Panc1 (cell line): ENCODE measurements around the gene ZC3H11A. TPM values are rescaled to one million over a fixed set of nuclear protein-coding genes. Genes with fewer than 3 reads are reported as not detected.
"Not testable (repeated sequence)": the region's sequence is repeated elsewhere in the genome, so short reads cannot be mapped to it uniquely, and the experiment has no call there.

Experiments used
- ATAC-seq: fragments of 200-7000 bp; cut with Tn5 transposase; 2 replicates; pipeline ENCODE4 v1.9.1; 2020; ENCODE audit warnings: mild to moderate bottlenecking, moderate library complexity
- BruUV-seq: library from RNA; stranded (reverse); fragments of 400-500 nt; replicated peaks from 2 replicates; lab custom pipeline; 2021; lab: Mats Ljungman, UMichigan
- CTCF ChIA-PET: fragments of 300-600 bp; sonication (Branson Sonifier 250); formaldehyde crosslinking; loops from one replicate; lab custom pipeline; 2022; ENCODE audit warnings: antibody characterized with exemption; lab: Charles Lee
- POLR2A ChIA-PET: fragments of 300-600 bp; sonication (Branson Sonifier 250); formaldehyde crosslinking; loops from one replicate; lab custom pipeline; 2022; ENCODE audit warnings: antibody characterized with exemption; lab: Charles Lee
- DNase-seq: peaks from one replicate; pipeline ENCODE4 v3.0.0-alpha.2; 2010; ENCODE audit warnings: low read depth, low spot score
- H3K27ac ChIP-seq: 2 replicates; pipeline ENCODE4 v1.5.1; 2011; ENCODE audit warnings: mild to moderate bottlenecking, low read length, inconsistent platforms
- H3K27me3 ChIP-seq: fragments of 200-500 bp; sonication (Bioruptor generic); 2 replicates; pipeline ENCODE4 v1.6.0; 2014; ENCODE audit warnings: low read length, inconsistent platforms; ENCODE audit not compliant: control insufficient read depth, insufficient read depth
- H3K36me3 ChIP-seq: fragments of 200-500 bp; sonication (Bioruptor generic); 2 replicates; pipeline ENCODE4 v1.5.1; 2014; ENCODE audit warnings: inconsistent platforms, mild to moderate bottlenecking, low read length, moderate library complexity; ENCODE audit not compliant: control insufficient read depth, insufficient read depth
- H3K4me1 ChIP-seq: 2 replicates; pipeline ENCODE4 v1.5.1; 2011; ENCODE audit warnings: inconsistent platforms, mild to moderate bottlenecking, low read length, moderate library complexity; ENCODE audit not compliant: control insufficient read depth, insufficient read depth
- H3K4me3 ChIP-seq, 2 experiments: 2 replicates each; pipeline ENCODE4 v1.5.1; 2011 to 2012; ENCODE audit warnings: low read depth in 2 of 2, low read length in 2 of 2, mild to moderate bottlenecking in 2 of 2, inconsistent platforms in 1 of 2, moderate library complexity in 1 of 2
- H3K9me3 ChIP-seq: fragments of 200-500 bp; sonication (Bioruptor generic); 2 replicates; pipeline ENCODE4 v1.5.1; 2014; ENCODE audit warnings: low read depth, mild to moderate bottlenecking, inconsistent platforms, low read length, moderate library complexity; ENCODE audit not compliant: control insufficient read depth, insufficient read depth
- POLR2AphosphoS5 ChIP-seq: IDR thresholded peaks from 2 replicates; pipeline ENCODE4 v1.6.1; 2012; ENCODE audit warnings: mild to moderate bottlenecking, low read depth, low read length, moderate library complexity
- SIN3A ChIP-seq: IDR thresholded peaks from 2 replicates; pipeline ENCODE4 v1.6.1; 2012; ENCODE audit warnings: low read depth, mild to moderate bottlenecking, low read length, moderate library complexity, borderline replicate concordance; ENCODE audit not compliant: insufficient read depth
- TCF7L2 ChIP-seq: IDR thresholded peaks from 2 replicates; pipeline ENCODE4 v1.6.1; 2011; ENCODE audit warnings: mild to moderate bottlenecking, low read depth, low read length, inconsistent platforms
- in situ Hi-C: cut with HindIII; loops from 2 replicates; pipeline ENCODE4 v1.10.0; 2016; ENCODE audit warnings: low sequenced_read_pairs, low pct_unique_long_range_greater_than_20kb
- intact Hi-C: fragments of 100-400 bp; cut with micrococcal nuclease; formaldehyde crosslinking; loops from one replicate; pipeline ENCODE4 v1.10.0; 2022; ENCODE audit not compliant: unreplicated experiment
- total RNA-seq: library from RNA; stranded (reverse); gene quantifications from one replicate; pipeline ENCODE4 v1.2.1, GENCODE V29; 2021; ENCODE audit not compliant: unreplicated experiment
- TF ChIP-seq, protein P1 (sequence below): fragments of 450-650 bp; IDR thresholded peaks from 2 replicates; pipeline ENCODE4 v1.5.1; 2017; ENCODE audit warnings: mild to moderate bottlenecking
- TF ChIP-seq, protein P2 (sequence below), 2 experiments: IDR thresholded peaks; 2 replicates each; pipeline ENCODE4 v1.6.1; 2011 to 2012; ENCODE audit warnings: low read depth in 2 of 2, control low read depth in 1 of 2, low read length in 1 of 2, mild to moderate bottlenecking in 1 of 2, moderate library complexity in 1 of 2; ENCODE audit not compliant: insufficient read depth in 1 of 2

Gene ZC3H11A
- total RNA-seq, 1 experiment from 2014 or later, result 69.6 TPM

- CTCF ChIA-PET, result no interaction called here
- Histone ChIP-seq H3K4me3 (no peak overlapping the region), H3K27me3 (no peaks in the 10 kb centered on the region), H3K9me3 (no peaks in the 10 kb centered on the region), H3K4me1 (no peaks in the 10 kb centered on the region), H3K27ac (no peak overlapping the region), H3K36me3 (peaks cover 52% of the 10 kb centered on the region)
- TF ChIP-seq SIN3A, result no peak
- no peak for TF ChIP-seq POLR2AphosphoS5
- TF ChIP-seq, protein P1, sequence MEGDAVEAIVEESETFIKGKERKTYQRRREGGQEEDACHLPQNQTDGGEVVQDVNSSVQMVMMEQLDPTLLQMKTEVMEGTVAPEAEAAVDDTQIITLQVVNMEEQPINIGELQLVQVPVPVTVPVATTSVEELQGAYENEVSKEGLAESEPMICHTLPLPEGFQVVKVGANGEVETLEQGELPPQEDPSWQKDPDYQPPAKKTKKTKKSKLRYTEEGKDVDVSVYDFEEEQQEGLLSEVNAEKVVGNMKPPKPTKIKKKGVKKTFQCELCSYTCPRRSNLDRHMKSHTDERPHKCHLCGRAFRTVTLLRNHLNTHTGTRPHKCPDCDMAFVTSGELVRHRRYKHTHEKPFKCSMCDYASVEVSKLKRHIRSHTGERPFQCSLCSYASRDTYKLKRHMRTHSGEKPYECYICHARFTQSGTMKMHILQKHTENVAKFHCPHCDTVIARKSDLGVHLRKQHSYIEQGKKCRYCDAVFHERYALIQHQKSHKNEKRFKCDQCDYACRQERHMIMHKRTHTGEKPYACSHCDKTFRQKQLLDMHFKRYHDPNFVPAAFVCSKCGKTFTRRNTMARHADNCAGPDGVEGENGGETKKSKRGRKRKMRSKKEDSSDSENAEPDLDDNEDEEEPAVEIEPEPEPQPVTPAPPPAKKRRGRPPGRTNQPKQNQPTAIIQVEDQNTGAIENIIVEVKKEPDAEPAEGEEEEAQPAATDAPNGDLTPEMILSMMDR, result no peak
- TF ChIP-seq TCF7L2, result no peak
- TF ChIP-seq, protein P2, sequence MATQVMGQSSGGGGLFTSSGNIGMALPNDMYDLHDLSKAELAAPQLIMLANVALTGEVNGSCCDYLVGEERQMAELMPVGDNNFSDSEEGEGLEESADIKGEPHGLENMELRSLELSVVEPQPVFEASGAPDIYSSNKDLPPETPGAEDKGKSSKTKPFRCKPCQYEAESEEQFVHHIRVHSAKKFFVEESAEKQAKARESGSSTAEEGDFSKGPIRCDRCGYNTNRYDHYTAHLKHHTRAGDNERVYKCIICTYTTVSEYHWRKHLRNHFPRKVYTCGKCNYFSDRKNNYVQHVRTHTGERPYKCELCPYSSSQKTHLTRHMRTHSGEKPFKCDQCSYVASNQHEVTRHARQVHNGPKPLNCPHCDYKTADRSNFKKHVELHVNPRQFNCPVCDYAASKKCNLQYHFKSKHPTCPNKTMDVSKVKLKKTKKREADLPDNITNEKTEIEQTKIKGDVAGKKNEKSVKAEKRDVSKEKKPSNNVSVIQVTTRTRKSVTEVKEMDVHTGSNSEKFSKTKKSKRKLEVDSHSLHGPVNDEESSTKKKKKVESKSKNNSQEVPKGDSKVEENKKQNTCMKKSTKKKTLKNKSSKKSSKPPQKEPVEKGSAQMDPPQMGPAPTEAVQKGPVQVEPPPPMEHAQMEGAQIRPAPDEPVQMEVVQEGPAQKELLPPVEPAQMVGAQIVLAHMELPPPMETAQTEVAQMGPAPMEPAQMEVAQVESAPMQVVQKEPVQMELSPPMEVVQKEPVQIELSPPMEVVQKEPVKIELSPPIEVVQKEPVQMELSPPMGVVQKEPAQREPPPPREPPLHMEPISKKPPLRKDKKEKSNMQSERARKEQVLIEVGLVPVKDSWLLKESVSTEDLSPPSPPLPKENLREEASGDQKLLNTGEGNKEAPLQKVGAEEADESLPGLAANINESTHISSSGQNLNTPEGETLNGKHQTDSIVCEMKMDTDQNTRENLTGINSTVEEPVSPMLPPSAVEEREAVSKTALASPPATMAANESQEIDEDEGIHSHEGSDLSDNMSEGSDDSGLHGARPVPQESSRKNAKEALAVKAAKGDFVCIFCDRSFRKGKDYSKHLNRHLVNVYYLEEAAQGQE (IDR thresholded peaks at IDR 0.05; ENCODE audit: insufficient read depth in 1 of 2, low read depth in 2 of 2, low read length in 1 of 2), result no peak
- intact Hi-C loops, result no loop called here
- ATAC-seq (no peak), DNase-seq (no peak)
- BruUV-seq, result no TSS peak
- POLR2A ChIA-PET, result no interaction called here
- in situ Hi-C loops, result no loop called here
These were observed 32.6 kb downstream of the ZC3H11A start for GRCh38 chr1:203828002-203828401.

- Histone ChIP-seq H3K36me3 (peaks cover 52% of the 10 kb centered on the region), H3K4me3 (no peak overlapping the region), H3K27ac (no peak overlapping the region), H3K27me3 (no peaks in the 10 kb centered on the region), H3K9me3 (no peaks in the 10 kb centered on the region), H3K4me1 (no peaks in the 10 kb centered on the region)
- TF ChIP-seq, protein P2 (IDR thresholded peaks at IDR 0.05; ENCODE audit: insufficient read depth in 1 of 2, low read depth in 2 of 2, low read length in 1 of 2), result no peak
- TF ChIP-seq TCF7L2 (no peak), POLR2AphosphoS5 (no peak), SIN3A (no peak)
- TF ChIP-seq, protein P1, result no peak
- no TSS peak for BruUV-seq
- ChIA-PET POLR2A (no interaction called here), CTCF (no interaction called here)
- no peak for ATAC-seq
- in situ Hi-C loops (no loop called here), intact Hi-C loops (no loop called here)
- no peak for DNase-seq
These were observed 33.1 kb downstream of the ZC3H11A start for GRCh38 chr1:203828503-203828902.

DNA sequence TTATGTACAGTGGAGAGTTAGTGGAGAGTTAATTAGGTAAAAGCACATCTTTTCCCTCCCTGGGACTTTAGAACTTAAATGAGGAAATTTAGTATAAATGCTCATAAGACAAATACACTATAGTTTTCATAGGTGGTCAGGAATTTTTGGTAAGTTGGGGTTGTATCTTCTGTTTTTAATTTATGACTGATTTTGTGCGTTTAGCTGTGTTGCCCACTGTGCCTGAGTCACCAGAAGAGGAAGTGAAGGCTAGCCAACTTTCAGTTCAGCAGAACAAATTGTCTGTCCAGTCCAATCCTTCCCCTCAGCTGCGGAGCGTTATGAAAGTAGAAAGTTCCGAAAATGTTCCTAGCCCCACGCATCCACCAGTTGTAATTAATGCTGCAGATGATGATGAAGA lies 33.8 kb downstream of the ZC3H11A start:
- H3K9me3 ChIP-seq, POLR2A ChIA-PET, H3K4me3 ChIP-seq, BruUV-seq, CTCF ChIA-PET, intact Hi-C loops, H3K4me1 ChIP-seq, in situ Hi-C loops, H3K27me3 ChIP-seq, DNase-seq, ATAC-seq, H3K27ac ChIP-seq: not testable (repeated sequence)
- peaks cover 56% of the 10 kb centered on the region for H3K36me3 ChIP-seq
